K562 (cell line): Measurements from ENCODE around the gene LAX1. TPM values are rescaled to one million over a fixed set of nuclear protein-coding genes. Genes with fewer than 3 reads are reported as not detected.

Experiments
- CCNT2 ChIP-seq: IDR thresholded peaks from 2 replicates; pipeline ENCODE4 v1.6.1; 2011; ENCODE audit warnings: borderline replicate concordance, low read depth, mild to moderate bottlenecking, moderate library complexity, mixed read lengths, low read length; ENCODE audit not compliant: insufficient read length; ENCODE audit errors: extremely low read depth
- CREBBP ChIP-seq: IDR thresholded peaks from one replicate; pipeline ENCODE4 v1.6.1; 2012; ENCODE audit warnings: low read depth, mild to moderate bottlenecking, control low read depth, inconsistent platforms, low read length
- HDAC6 ChIP-seq: IDR thresholded peaks from 2 replicates; pipeline ENCODE4 v1.6.1; 2012; ENCODE audit warnings: low read depth, mild to moderate bottlenecking, control low read depth, inconsistent platforms, low read length, moderate library complexity
- NR2F6 ChIP-seq: fragments of 450-650 bp; formaldehyde crosslinking; IDR thresholded peaks from 2 replicates; pipeline ENCODE4 v1.4.0; 2020; ENCODE audit warnings: mild to moderate bottlenecking
- NR3C1 ChIP-seq: sonication (generic); formaldehyde crosslinking; IDR thresholded peaks from 2 replicates; pipeline ENCODE4 v1.8.1; 2022; ENCODE audit warnings: missing genetic modification reagents
- POLR2B ChIP-seq: fragments of 450-650 bp; IDR thresholded peaks from 2 replicates; pipeline ENCODE4 v1.6.1; 2018; ENCODE audit warnings: low read depth; ENCODE audit not compliant: partially characterized antibody
- PURB ChIP-seq: sonication (generic); formaldehyde crosslinking; IDR thresholded peaks from 2 replicates; pipeline ENCODE4 v1.9.0; 2021; ENCODE audit warnings: low read depth, mild to moderate bottlenecking, missing genetic modification reagents
- RBBP5 ChIP-seq: fragments of 200-600 bp; sonication (generic); IDR thresholded peaks from 2 replicates; pipeline ENCODE4 v1.6.1; 2012; ENCODE audit warnings: borderline replicate concordance, mild to moderate bottlenecking, low read length, control low read depth, inconsistent platforms; ENCODE audit not compliant: insufficient read depth, poor library complexity, severe bottlenecking
- RBFOX2 ChIP-seq: fragments of 200-400 bp; formaldehyde crosslinking; IDR thresholded peaks from 2 replicates; pipeline ENCODE4 v1.6.1; 2017; ENCODE audit warnings: low read depth, mild to moderate bottlenecking, low read length, moderate library complexity
- RBM34 ChIP-seq: fragments of 200-400 bp; formaldehyde crosslinking; IDR thresholded peaks from 2 replicates; pipeline ENCODE4 v1.6.1; 2018; ENCODE audit warnings: low read length, borderline replicate concordance; ENCODE audit not compliant: insufficient read depth
- SMARCE1 ChIP-seq: fragments of 450-650 bp; IDR thresholded peaks from 2 replicates; pipeline ENCODE4 v1.7.1; 2016; ENCODE audit warnings: mild to moderate bottlenecking
- ZNF134 ChIP-seq: fragments of 250-450 bp; sonication (Bioruptor Pico); conservative IDR thresholded peaks from 2 replicates; pipeline ENCODE4 v1.4.0; 2020
- ZNF444 ChIP-seq: fragments of 250-450 bp; sonication (Bioruptor Pico); IDR thresholded peaks from 2 replicates; pipeline ENCODE4 v1.4.0; 2020; ENCODE audit warnings: mild to moderate bottlenecking, moderate library complexity
- ZNF584 ChIP-seq: fragments of 200-800 bp; sonication (Bioruptor generic); IDR thresholded peaks from 2 replicates; pipeline ENCODE4 v1.6.1; 2016; ENCODE audit warnings: low read depth, mild to moderate bottlenecking, missing genetic modification characterization, missing compliant biosample characterization
- polyA plus RNA-seq, 8 experiments: library from polyadenylated mRNA; depleted of rRNA in 4 of 8; stranded (reverse) in 5 of 8; unstranded in 3 of 8; fragments of >200 nt; fragmentation: Nextera tagmentation in 2 of 8; fragmentation: Illumina TruSeq in 1 of 8; extraction: Ambion mirVana in 2 of 8; extraction: Trizol in 1 of 8; gene quantifications; 2 replicates each; pipeline versions ENCODE4 v1.2.1 to v1.2.3, GENCODE V29; 2011 to 2014; ENCODE audit warnings: inconsistent platforms in 1 of 8, missing spikeins in 1 of 8
- total RNA-seq, 7 experiments: library from RNA; depleted of rRNA in 6 of 7; stranded (reverse); fragments of >200 nt in 6 of 7; fragmentation: Illumina TruSeq in 2 of 7; extraction: Trizol in 2 of 7; gene quantifications; 2 replicates each; pipeline versions ENCODE4 v1.2.1 to v1.2.3, GENCODE V29; 2011 to 2021; ENCODE audit warnings: low replicate concordance in 1 of 7
- TF ChIP-seq, protein P1 (sequence below), 2 experiments: fragments of 450-650 bp in 1 of 2; IDR thresholded peaks; 2 replicates each; pipeline ENCODE4 v1.6.1; 2011 to 2017; ENCODE audit warnings: low read depth in 2 of 2, antibody characterized with exemption in 1 of 2, borderline replicate concordance in 1 of 2, low read length in 1 of 2, mild to moderate bottlenecking in 1 of 2, mixed read lengths in 1 of 2; ENCODE audit not compliant: control insufficient read depth in 1 of 2
- TF ChIP-seq, protein P2 (sequence below), 2 experiments: fragments of 250-450 bp in 1 of 2; fragments of 450-650 bp in 1 of 2; sonication (Bioruptor Pico) in 1 of 2; IDR thresholded peaks; 2 replicates each; pipeline versions ENCODE4 v1.6.1 to v1.8.0; 2016 to 2021; ENCODE audit warnings: mild to moderate bottlenecking in 2 of 2, moderate library complexity in 2 of 2, missing compliant biosample characterization in 1 of 2, missing genetic modification characterization in 1 of 2
- TF ChIP-seq, protein P3 (sequence below): IDR thresholded peaks from 2 replicates; pipeline ENCODE4 v1.6.1; 2012; ENCODE audit warnings: low read depth, low read length, improper control_type of control experiment, borderline replicate concordance
- TF ChIP-seq, protein P4 (sequence below): fragments of 200-800 bp; sonication (Bioruptor generic); IDR thresholded peaks from 2 replicates; pipeline ENCODE4 v1.6.1; 2017; ENCODE audit warnings: missing genetic modification characterization, missing compliant biosample characterization

Gene LAX1
- total and polyA plus RNA-seq, 9 of the 15 experiments (the other 6 are each of a cell fraction or from before 2014, with no cell fraction given): not detected

DNA sequence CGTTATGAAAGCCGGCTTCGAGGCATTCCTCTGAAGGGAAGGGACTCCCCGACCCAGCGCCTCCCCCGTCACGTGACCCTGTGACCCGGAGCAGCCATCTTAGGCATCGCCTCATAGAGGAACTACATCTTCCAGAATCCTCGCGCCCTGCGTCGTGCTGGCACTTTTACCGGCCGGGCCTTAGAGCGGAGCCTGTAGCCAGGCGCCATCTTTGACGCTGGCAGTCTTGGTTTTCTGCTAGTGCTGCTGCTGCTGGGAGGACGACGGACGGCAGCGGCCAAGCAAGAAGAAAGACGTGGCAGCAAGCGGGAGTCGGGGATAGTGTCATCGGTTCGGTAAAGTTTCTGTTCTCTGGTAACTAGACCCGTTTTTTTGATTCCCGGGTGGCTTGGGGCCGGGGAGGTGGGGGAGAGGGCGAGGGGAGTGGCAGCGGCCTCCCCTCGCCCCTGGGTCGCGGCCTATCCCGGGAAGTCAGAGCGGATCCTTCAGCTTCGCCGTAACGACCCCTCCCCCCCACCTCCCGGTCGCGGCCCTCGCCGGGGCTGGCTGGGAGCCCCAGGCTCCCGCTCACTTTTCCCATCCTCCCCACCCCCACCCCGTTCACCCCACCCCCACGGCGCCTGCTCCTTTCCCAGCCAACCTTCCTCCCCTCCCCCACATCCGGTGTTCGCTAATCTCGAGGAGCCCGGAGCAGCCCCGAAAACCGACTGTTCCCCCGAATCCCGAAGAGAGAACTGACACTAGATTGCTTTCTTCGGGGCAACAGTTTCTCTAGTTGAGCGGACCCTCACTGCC lies 30.7 kb downstream of the LAX1 start, which contains the start of the genes ZBED6 and ZC3H11A (continued):
- TF ChIP-seq RBFOX2 (peak; percentile 90), SMARCE1 (no peak), CCNT2 (peak; percentile 46), POLR2B (peak; percentile 88), NR3C1 (no peak), NR2F6 (CRISPR knock-in tag) (no peak), RBM34 (no peak), ZNF584 (CRISPR knock-in tag) (0 out of 2 replicates have a peak, but pooled peaks have one; percentile 13), CREBBP (no peak), RBBP5 (peak; percentile 75), PURB (no peak), HDAC6 (no peak), ZNF444 (CRISPR knock-in tag) (no peak), ZNF134 (CRISPR knock-in tag) (no peak)
- TF ChIP-seq, protein P1, sequence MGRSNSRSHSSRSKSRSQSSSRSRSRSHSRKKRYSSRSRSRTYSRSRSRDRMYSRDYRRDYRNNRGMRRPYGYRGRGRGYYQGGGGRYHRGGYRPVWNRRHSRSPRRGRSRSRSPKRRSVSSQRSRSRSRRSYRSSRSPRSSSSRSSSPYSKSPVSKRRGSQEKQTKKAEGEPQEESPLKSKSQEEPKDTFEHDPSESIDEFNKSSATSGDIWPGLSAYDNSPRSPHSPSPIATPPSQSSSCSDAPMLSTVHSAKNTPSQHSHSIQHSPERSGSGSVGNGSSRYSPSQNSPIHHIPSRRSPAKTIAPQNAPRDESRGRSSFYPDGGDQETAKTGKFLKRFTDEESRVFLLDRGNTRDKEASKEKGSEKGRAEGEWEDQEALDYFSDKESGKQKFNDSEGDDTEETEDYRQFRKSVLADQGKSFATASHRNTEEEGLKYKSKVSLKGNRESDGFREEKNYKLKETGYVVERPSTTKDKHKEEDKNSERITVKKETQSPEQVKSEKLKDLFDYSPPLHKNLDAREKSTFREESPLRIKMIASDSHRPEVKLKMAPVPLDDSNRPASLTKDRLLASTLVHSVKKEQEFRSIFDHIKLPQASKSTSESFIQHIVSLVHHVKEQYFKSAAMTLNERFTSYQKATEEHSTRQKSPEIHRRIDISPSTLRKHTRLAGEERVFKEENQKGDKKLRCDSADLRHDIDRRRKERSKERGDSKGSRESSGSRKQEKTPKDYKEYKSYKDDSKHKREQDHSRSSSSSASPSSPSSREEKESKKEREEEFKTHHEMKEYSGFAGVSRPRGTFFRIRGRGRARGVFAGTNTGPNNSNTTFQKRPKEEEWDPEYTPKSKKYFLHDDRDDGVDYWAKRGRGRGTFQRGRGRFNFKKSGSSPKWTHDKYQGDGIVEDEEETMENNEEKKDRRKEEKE (IDR thresholded peaks at IDR 0.05; ENCODE audit: borderline replicate concordance in 1 of 2, control insufficient read depth in 1 of 2, low read depth in 2 of 2, low read length in 1 of 2): 0 out of 4 replicates have a peak, but pooled peaks of 1 of the 2 experiments have one; percentile 42
- TF ChIP-seq, protein P2, sequence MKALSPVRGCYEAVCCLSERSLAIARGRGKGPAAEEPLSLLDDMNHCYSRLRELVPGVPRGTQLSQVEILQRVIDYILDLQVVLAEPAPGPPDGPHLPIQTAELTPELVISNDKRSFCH (CRISPR knock-in tag; IDR thresholded peaks at IDR 0.05): no peak
- TF ChIP-seq, protein P2 (tag; IDR thresholded peaks at IDR 0.05): peak; percentile 84
- TF ChIP-seq, protein P3, sequence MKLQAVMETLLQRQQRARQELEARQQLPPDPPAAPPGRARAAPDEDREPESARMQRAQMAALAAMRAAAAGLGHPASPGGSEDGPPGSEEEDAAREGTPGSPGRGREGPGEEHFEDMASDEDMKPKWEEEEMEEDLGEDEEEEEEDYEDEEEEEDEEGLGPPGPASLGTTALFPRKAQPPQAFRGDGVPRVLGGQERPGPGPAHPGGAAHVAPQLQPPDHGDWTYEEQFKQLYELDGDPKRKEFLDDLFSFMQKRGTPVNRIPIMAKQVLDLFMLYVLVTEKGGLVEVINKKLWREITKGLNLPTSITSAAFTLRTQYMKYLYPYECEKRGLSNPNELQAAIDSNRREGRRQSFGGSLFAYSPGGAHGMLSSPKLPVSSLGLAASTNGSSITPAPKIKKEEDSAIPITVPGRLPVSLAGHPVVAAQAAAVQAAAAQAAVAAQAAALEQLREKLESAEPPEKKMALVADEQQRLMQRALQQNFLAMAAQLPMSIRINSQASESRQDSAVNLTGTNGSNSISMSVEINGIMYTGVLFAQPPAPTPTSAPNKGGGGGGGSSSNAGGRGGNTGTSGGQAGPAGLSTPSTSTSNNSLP: no peak
- TF ChIP-seq, protein P4, sequence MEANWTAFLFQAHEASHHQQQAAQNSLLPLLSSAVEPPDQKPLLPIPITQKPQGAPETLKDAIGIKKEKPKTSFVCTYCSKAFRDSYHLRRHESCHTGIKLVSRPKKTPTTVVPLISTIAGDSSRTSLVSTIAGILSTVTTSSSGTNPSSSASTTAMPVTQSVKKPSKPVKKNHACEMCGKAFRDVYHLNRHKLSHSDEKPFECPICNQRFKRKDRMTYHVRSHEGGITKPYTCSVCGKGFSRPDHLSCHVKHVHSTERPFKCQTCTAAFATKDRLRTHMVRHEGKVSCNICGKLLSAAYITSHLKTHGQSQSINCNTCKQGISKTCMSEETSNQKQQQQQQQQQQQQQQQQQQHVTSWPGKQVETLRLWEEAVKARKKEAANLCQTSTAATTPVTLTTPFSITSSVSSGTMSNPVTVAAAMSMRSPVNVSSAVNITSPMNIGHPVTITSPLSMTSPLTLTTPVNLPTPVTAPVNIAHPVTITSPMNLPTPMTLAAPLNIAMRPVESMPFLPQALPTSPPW (CRISPR knock-in tag): peak; percentile 85
